ENCODE measurements around the gene ZNF143. TPM values are rescaled to one million over a fixed set of nuclear protein-coding genes. Genes with fewer than 3 reads are reported as not detected.
A peak's percentile ranks its signal among the peaks of the same experiment; 100 is the strongest.

ZNF143 gene
- total and polyA plus RNA-seq, 2 of the 13 experiments (the other 11 are each of a cell fraction or from before 2014, with no cell fraction given) = 22.4 to 35.6 TPM

GRCh38 chr11:9460322-9461062 lies at the start of gene ZNF143 (continued):
- no peak for TF ChIP-seq USF2 (IDR thresholded peaks at IDR 0.05; ENCODE audit: low read depth, low read length)
- TF ChIP-seq USF2 (CRISPR knock-in tag; IDR thresholded peaks at IDR 0.05; ENCODE audit: borderline replicate concordance) = peak; percentile 46; the same call in 1 of the 2 replicates
- no peak for TF ChIP-seq ARNTL (CRISPR knock-in tag; IDR thresholded peaks at IDR 0.05)
- 0 out of 2 replicates have a peak, but pooled peaks have one; percentile 28 for TF ChIP-seq NR0B2 (CRISPR knock-in tag; IDR thresholded peaks at IDR 0.05)
- peak; percentile 56; the same call in 1 of the 2 replicates for TF ChIP-seq ZNF709 (CRISPR knock-in tag; IDR thresholded peaks at IDR 0.05)
- no peak for TF ChIP-seq ZHX1 (CRISPR knock-in tag; IDR thresholded peaks at IDR 0.05; ENCODE audit: low read depth)
- 0 out of 2 replicates have a peak, but pooled peaks have one; percentile 26 for TF ChIP-seq HES4 (CRISPR knock-in tag; IDR thresholded peaks at IDR 0.05; ENCODE audit: borderline replicate concordance)
- TF ChIP-seq PHF20 (CRISPR knock-in tag; IDR thresholded peaks at IDR 0.05) = peak; percentile 75
- TF ChIP-seq SALL1 (CRISPR knock-in tag; IDR thresholded peaks at IDR 0.05) = peak; percentile 78; the same call in 1 of the 2 replicates
- TF ChIP-seq TARDBP (CRISPR knock-in tag; IDR thresholded peaks at IDR 0.05) = peak; percentile 73; the same call in 1 of the 2 replicates
- TF ChIP-seq HNF4A (CRISPR knock-in tag; IDR thresholded peaks at IDR 0.05) = no peak; the same call in 1 of the 2 replicates
- 0 out of 2 replicates have a peak, but pooled peaks have one; percentile 14 for TF ChIP-seq ETV5 (CRISPR knock-in tag; IDR thresholded peaks at IDR 0.05; ENCODE audit: borderline replicate concordance)
- peak; percentile 35; the same call in 1 of the 2 replicates for TF ChIP-seq KLF6 (CRISPR knock-in tag; IDR thresholded peaks at IDR 0.05)
- TF ChIP-seq MLX (CRISPR knock-in tag; IDR thresholded peaks at IDR 0.05) = no peak
- peak; percentile 93 for TF ChIP-seq PBX2 (CRISPR knock-in tag; IDR thresholded peaks at IDR 0.05)
- peak; percentile 43; the same call in 1 of the 2 replicates for TF ChIP-seq ZFY (CRISPR knock-in tag; IDR thresholded peaks at IDR 0.05)
- no peak for TF ChIP-seq ZXDC (CRISPR knock-in tag; IDR thresholded peaks at IDR 0.05)
- TF ChIP-seq KLF13 (CRISPR knock-in tag; IDR thresholded peaks at IDR 0.05) = no peak
- 0 out of 2 replicates have a peak, but pooled peaks have one; percentile 23 for TF ChIP-seq GTF2F1 (IDR thresholded peaks at IDR 0.05; ENCODE audit: low read length)
